Nephron (organoid): ENCODE data around the gene CATSPERB.
"Not testable (repeated sequence)": the region's sequence is repeated elsewhere in the genome, so short reads cannot be mapped to it uniquely, and the experiment has no call there.

Source experiments
- H3K27ac Mint-ChIP-seq, 3 experiments: 2 replicates each; pipeline ENCODE4 v1.8.0; 2020; ENCODE audit warnings: mixed read lengths in 3 of 3, mild to moderate bottlenecking in 2 of 3, moderate library complexity in 1 of 3
- H3K27me3 Mint-ChIP-seq: 2 replicates; pipeline ENCODE4 v1.8.0; 2021; ENCODE audit warnings: low read depth, mild to moderate bottlenecking, moderate library complexity, mixed read lengths
- H3K36me3 Mint-ChIP-seq: 2 replicates; pipeline ENCODE4 v1.8.0; 2020; ENCODE audit warnings: low read depth, mixed read lengths
- H3K4me1 Mint-ChIP-seq: 2 replicates; pipeline ENCODE4 v1.8.0; 2020; ENCODE audit warnings: mixed read lengths
- H3K4me3 Mint-ChIP-seq, 3 experiments: 2 replicates each; pipeline ENCODE4 v1.8.0; 2020; ENCODE audit warnings: mild to moderate bottlenecking in 3 of 3, mixed read lengths in 3 of 3, moderate library complexity in 2 of 3
- H3K9me3 Mint-ChIP-seq: 2 replicates; pipeline ENCODE4 v1.8.0; 2020; ENCODE audit warnings: mixed read lengths
- CTCF ChIP-seq, 3 experiments: fragments of 200-600 bp; sonication (generic); IDR thresholded peaks; one replicate each; pipeline ENCODE4 v1.5.0; 2021; ENCODE audit warnings: antibody characterized with exemption in 3 of 3; ENCODE audit not compliant: unreplicated experiment in 3 of 3

Gene CATSPERB

GRCh38 chr14:91548108-91548507, 183.8 kb downstream of the CATSPERB start:
- no peaks in the 10 kb centered on the region for H3K27me3 Mint-ChIP-seq
- peaks cover 2% of the 10 kb centered on the region for H3K9me3 Mint-ChIP-seq
- H3K27ac Mint-ChIP-seq, result no peak overlapping the region
- H3K36me3 Mint-ChIP-seq, result no peaks in the 10 kb centered on the region
- TF ChIP-seq CTCF (IDR thresholded peaks at IDR 0.05; ENCODE audit: unreplicated experiment in 3 of 3), result no peak
- no peak overlapping the region for H3K4me3 Mint-ChIP-seq
- H3K4me1 Mint-ChIP-seq, result no peaks in the 10 kb centered on the region

GRCh38 chr14:91545946-91546716, 185.8 kb downstream of the CATSPERB start:
- H3K4me3 Mint-ChIP-seq, result no peak overlapping the region
- no peaks in the 10 kb centered on the region for H3K4me1 Mint-ChIP-seq
- no peaks in the 10 kb centered on the region for H3K27me3 Mint-ChIP-seq
- TF ChIP-seq CTCF (IDR thresholded peaks at IDR 0.05; ENCODE audit: unreplicated experiment in 3 of 3), result no peak
- H3K27ac Mint-ChIP-seq, result no peak overlapping the region
- peaks cover 16% of the 10 kb centered on the region for H3K9me3 Mint-ChIP-seq
- H3K36me3 Mint-ChIP-seq, result no peaks in the 10 kb centered on the region

GRCh38 chr14:91545204-91545603, 186.7 kb downstream of the CATSPERB start:
- Mint-ChIP-seq H3K4me3 (no peak overlapping the region), H3K36me3 (no peaks in the 10 kb centered on the region), H3K27ac (no peak overlapping the region), H3K4me1 (no peaks in the 10 kb centered on the region), H3K27me3 (no peaks in the 10 kb centered on the region), H3K9me3 (peaks cover 23% of the 10 kb centered on the region)
- TF ChIP-seq CTCF (IDR thresholded peaks at IDR 0.05; ENCODE audit: unreplicated experiment in 3 of 3), result no peak

- no peak for TF ChIP-seq CTCF (IDR thresholded peaks at IDR 0.05; ENCODE audit: unreplicated experiment in 3 of 3)
- H3K9me3 Mint-ChIP-seq, result peaks cover 19% of the 10 kb centered on the region
- H3K4me3 Mint-ChIP-seq, result no peak overlapping the region
- no peaks in the 10 kb centered on the region for H3K4me1 Mint-ChIP-seq
- H3K36me3 Mint-ChIP-seq, result no peaks in the 10 kb centered on the region
- H3K27me3 Mint-ChIP-seq, result no peaks in the 10 kb centered on the region
- no peak overlapping the region for H3K27ac Mint-ChIP-seq
Measured at GRCh38 chr14:91536327-91536726, 195.6 kb downstream of the CATSPERB start.

- H3K36me3 Mint-ChIP-seq, H3K4me1 Mint-ChIP-seq, H3K9me3 Mint-ChIP-seq, H3K27ac Mint-ChIP-seq, H3K4me3 Mint-ChIP-seq, H3K27me3 Mint-ChIP-seq: not testable (repeated sequence)
Measured at GRCh38 chr14:91534059-91534458, 197.8 kb downstream of the CATSPERB start.

- Mint-ChIP-seq H3K9me3 (peaks cover 2% of the 10 kb centered on the region), H3K27me3 (peaks cover 4% of the 10 kb centered on the region), H3K27ac (no peak overlapping the region), H3K4me3 (no peak overlapping the region), H3K36me3 (no peaks in the 10 kb centered on the region), H3K4me1 (no peaks in the 10 kb centered on the region)
- TF ChIP-seq CTCF (IDR thresholded peaks at IDR 0.05; ENCODE audit: unreplicated experiment in 3 of 3), result no peak
Measured at GRCh38 chr14:91533623-91534022, 198.3 kb downstream of the CATSPERB start.
